HCT116 (cell line): Measurements from ENCODE around the gene GALNT16. TPM values are rescaled to one million over a fixed set of nuclear protein-coding genes. Genes with fewer than 3 reads are reported as not detected.

Experiments
- ATAC-seq: fragments of 200-7000 bp; cut with Tn5 transposase; 2 replicates; pipeline ENCODE4 v1.9.1; 2020; ENCODE audit warnings: mild to moderate bottlenecking, moderate library complexity
- BruUV-seq: library from RNA; stranded (reverse); fragments of 400-500 nt; replicated peaks from 2 replicates; lab custom pipeline; 2021; lab: Mats Ljungman, UMichigan
- CTCF ChIA-PET: fragments of 300-600 bp; sonication (Branson Sonifier 250); formaldehyde crosslinking; loops from one replicate; lab custom pipeline; 2021; ENCODE audit warnings: antibody characterized with exemption; lab: Charles Lee
- POLR2A ChIA-PET: fragments of 300-600, 350-600 bp; sonication (Branson Sonifier 250); formaldehyde crosslinking; loops from one replicate; lab custom pipeline; 2021; ENCODE audit warnings: antibody characterized with exemption; lab: Charles Lee
- RAD21 ChIA-PET, 2 experiments: fragments of 300-600 bp; sonication (Branson Sonifier 250); formaldehyde crosslinking; loops; one replicate each; lab custom pipeline; 2023; ENCODE audit warnings: low total read pairs in 2 of 2; ENCODE audit not compliant: uncharacterized antibody in 2 of 2, unreplicated experiment in 2 of 2, low non-redundant PET in 1 of 2; lab: Charles Lee
- DNase-seq: peaks from one replicate; pipeline ENCODE4 v3.0.0-alpha.2; 2010; ENCODE audit warnings: low read depth, low spot score
- H2AFZ ChIP-seq: fragments of 200-600 bp; shearing (Covaris generic), sonication (generic); 2 replicates; pipeline ENCODE4 v1.6.1; 2017; ENCODE audit warnings: low read depth, mixed run types, mixed read lengths, antibody characterized with exemption, low read length; ENCODE audit not compliant: poor library complexity, severe bottlenecking
- H3K27ac ChIP-seq: 2 replicates; pipeline ENCODE4 v1.5.1; 2012; ENCODE audit warnings: low read depth, low read length
- H3K27me3 ChIP-seq: fragments of 200-600 bp; sonication (generic); 2 replicates; pipeline ENCODE4 v1.6.1; 2016; ENCODE audit warnings: mixed run types, low read length, mixed read lengths; ENCODE audit not compliant: insufficient read depth
- H3K36me3 ChIP-seq, 2 experiments: fragments of 200-500 bp in 1 of 2; fragments of 200-600 bp in 1 of 2; sonication (Bioruptor generic) in 1 of 2; sonication (generic) in 1 of 2; 2 replicates each; pipeline versions ENCODE4 v1.5.1 to v1.6.1; 2014 to 2016; ENCODE audit warnings: low read length in 2 of 2, inconsistent platforms in 1 of 2, mixed read lengths in 1 of 2, mixed run types in 1 of 2; ENCODE audit not compliant: insufficient read depth in 2 of 2, control insufficient read depth in 1 of 2
- H3K4me1 ChIP-seq, 2 experiments: fragments of 200-600 bp in 1 of 2; sonication (generic) in 1 of 2; 2 replicates each; pipeline versions ENCODE4 v1.5.1 to v1.6.1; 2012 to 2017; ENCODE audit warnings: low read length in 2 of 2, inconsistent platforms in 1 of 2, mild to moderate bottlenecking in 1 of 2, mixed read lengths in 1 of 2, mixed run types in 1 of 2, moderate library complexity in 1 of 2; ENCODE audit not compliant: insufficient read depth in 2 of 2, control insufficient read depth in 1 of 2
- H3K4me2 ChIP-seq: fragments of 200-600 bp; sonication (generic); 2 replicates; pipeline ENCODE4 v1.6.1; 2017; ENCODE audit warnings: mixed run types, low read length, mixed read lengths
- H3K4me3 ChIP-seq, 2 experiments: fragments of 200-600 bp in 1 of 2; sonication (generic) in 1 of 2; replicated peaks in 1 of 2; 2 replicates each; pipeline ENCODE4 v1.5.1; 2011 to 2016; ENCODE audit warnings: low read length in 2 of 2, control low read depth in 1 of 2, low read depth in 1 of 2, mild to moderate bottlenecking in 1 of 2, mixed read lengths in 1 of 2, mixed run types in 1 of 2
- H3K79me2 ChIP-seq: fragments of 200-600 bp; sonication (generic); 2 replicates; pipeline ENCODE4 v1.6.1; 2017; ENCODE audit warnings: mild to moderate bottlenecking, mixed run types, low read length, moderate library complexity, mixed read lengths; ENCODE audit not compliant: insufficient read depth
- H3K9ac ChIP-seq: fragments of 200-600 bp; sonication (generic); 2 replicates; pipeline ENCODE4 v1.6.1; 2016; ENCODE audit warnings: low read length, mixed read lengths
- H3K9me2 ChIP-seq: fragments of 200-600 bp; sonication (generic), shearing (Covaris generic); 2 replicates; pipeline ENCODE4 v1.6.1; 2017; ENCODE audit warnings: mixed run types, mild to moderate bottlenecking, moderate library complexity; ENCODE audit not compliant: insufficient read depth
- H3K9me3 ChIP-seq, 2 experiments: fragments of 200-500 bp in 1 of 2; fragments of 200-600 bp in 1 of 2; sonication (Bioruptor generic) in 1 of 2; sonication (generic) in 1 of 2; 2 replicates each; pipeline ENCODE4 v1.6.1; 2014 to 2017; ENCODE audit warnings: low read length in 2 of 2, mixed read lengths in 2 of 2, inconsistent platforms in 1 of 2, low read depth in 1 of 2, mild to moderate bottlenecking in 1 of 2, mixed run types in 1 of 2, moderate library complexity in 1 of 2; ENCODE audit not compliant: control insufficient read depth in 1 of 2, insufficient read depth in 1 of 2
- H4K20me1 ChIP-seq: fragments of 200-600 bp; sonication (generic), shearing (Covaris generic); 2 replicates; pipeline ENCODE4 v1.6.1; 2017; ENCODE audit warnings: mixed run types, mild to moderate bottlenecking, moderate library complexity; ENCODE audit not compliant: insufficient read depth
- EZH2 ChIP-seq: fragments of 200-600 bp; sonication (generic); IDR thresholded peaks from 2 replicates; pipeline ENCODE4 v1.6.1; 2017; ENCODE audit warnings: antibody characterized with exemption, mixed run types
- FOSL1 ChIP-seq: IDR thresholded peaks from 2 replicates; pipeline ENCODE4 v1.6.1; 2012; ENCODE audit warnings: low read depth
- POLR2AphosphoS5 ChIP-seq: IDR thresholded peaks from 2 replicates; pipeline ENCODE4 v1.6.1; 2011; ENCODE audit warnings: mild to moderate bottlenecking, low read depth, low read length, moderate library complexity
- RAD21 ChIP-seq: IDR thresholded peaks from 2 replicates; pipeline ENCODE4 v1.6.1; 2012; ENCODE audit warnings: low read depth, mild to moderate bottlenecking
- SRF ChIP-seq: IDR thresholded peaks from 2 replicates; pipeline ENCODE4 v1.6.1; 2012; ENCODE audit warnings: low read depth
- TCF7L2 ChIP-seq: IDR thresholded peaks from 2 replicates; pipeline ENCODE4 v1.7.0; 2011; ENCODE audit warnings: borderline replicate concordance, inconsistent platforms; ENCODE audit not compliant: insufficient read depth, insufficient read length; ENCODE audit errors: extremely low read depth
- YY1 ChIP-seq: IDR thresholded peaks from 2 replicates; pipeline ENCODE4 v1.6.1; 2011; ENCODE audit warnings: low read length, low read depth, moderate library complexity, mild to moderate bottlenecking; ENCODE audit not compliant: insufficient replicate concordance; ENCODE audit errors: extremely low read depth
- intact Hi-C: fragments of 100-400 bp; cut with micrococcal nuclease; formaldehyde crosslinking; loops from 2 replicates; pipeline ENCODE4 v1.10.0; 2022
- total RNA-seq: library from RNA; stranded (reverse); gene quantifications from one replicate; pipeline ENCODE4 v1.2.1, GENCODE V29; 2021; ENCODE audit not compliant: unreplicated experiment
- TF ChIP-seq, protein P1 (sequence below): IDR thresholded peaks from 2 replicates; pipeline ENCODE4 v1.6.1; 2012
- TF ChIP-seq, protein P2 (sequence below), 3 experiments: fragments of 200-600 bp in 1 of 3; sonication (generic) in 1 of 3; IDR thresholded peaks in 2 of 3; conservative IDR thresholded peaks in 1 of 3; 2 replicates each; pipeline ENCODE4 v1.5.1; 2012 to 2017; ENCODE audit warnings: low read depth in 2 of 3, low read length in 2 of 3, antibody characterized with exemption in 1 of 3, borderline replicate concordance in 1 of 3, control low read depth in 1 of 3, mild to moderate bottlenecking in 1 of 3, mixed read lengths in 1 of 3, mixed run types in 1 of 3, moderate library complexity in 1 of 3; ENCODE audit not compliant: insufficient read depth in 1 of 3

GALNT16 gene
- total RNA-seq, 1 experiment from 2014 or later: 0.32 TPM

DNA sequence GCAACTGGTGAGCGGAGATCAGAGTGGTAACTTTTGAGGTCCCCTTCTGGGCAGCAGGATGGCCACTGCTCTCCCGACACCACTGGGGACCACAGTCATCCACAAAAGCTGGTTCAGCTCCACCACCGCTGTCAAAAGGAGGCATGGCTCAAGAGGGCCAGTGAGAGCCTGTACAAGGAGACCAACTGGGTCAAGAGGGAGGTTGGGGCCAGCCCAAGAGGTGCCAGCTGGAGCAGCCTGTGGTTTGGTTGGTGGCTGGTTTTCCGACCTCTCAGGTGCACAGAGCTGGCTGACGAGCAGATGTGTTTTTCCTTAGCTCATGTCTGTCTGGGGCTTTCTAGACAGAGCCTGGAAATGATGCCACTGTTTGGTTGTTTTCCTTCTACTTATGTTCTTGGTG, 78.0 kb downstream of the GALNT16 start (continued):
- no peak for TF ChIP-seq POLR2AphosphoS5
- TF ChIP-seq FOSL1: no peak
- no peak for TF ChIP-seq YY1
- TF ChIP-seq TCF7L2: no peak
- TF ChIP-seq, protein P1, sequence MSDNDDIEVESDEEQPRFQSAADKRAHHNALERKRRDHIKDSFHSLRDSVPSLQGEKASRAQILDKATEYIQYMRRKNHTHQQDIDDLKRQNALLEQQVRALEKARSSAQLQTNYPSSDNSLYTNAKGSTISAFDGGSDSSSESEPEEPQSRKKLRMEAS: no peak
- TF ChIP-seq, protein P2, sequence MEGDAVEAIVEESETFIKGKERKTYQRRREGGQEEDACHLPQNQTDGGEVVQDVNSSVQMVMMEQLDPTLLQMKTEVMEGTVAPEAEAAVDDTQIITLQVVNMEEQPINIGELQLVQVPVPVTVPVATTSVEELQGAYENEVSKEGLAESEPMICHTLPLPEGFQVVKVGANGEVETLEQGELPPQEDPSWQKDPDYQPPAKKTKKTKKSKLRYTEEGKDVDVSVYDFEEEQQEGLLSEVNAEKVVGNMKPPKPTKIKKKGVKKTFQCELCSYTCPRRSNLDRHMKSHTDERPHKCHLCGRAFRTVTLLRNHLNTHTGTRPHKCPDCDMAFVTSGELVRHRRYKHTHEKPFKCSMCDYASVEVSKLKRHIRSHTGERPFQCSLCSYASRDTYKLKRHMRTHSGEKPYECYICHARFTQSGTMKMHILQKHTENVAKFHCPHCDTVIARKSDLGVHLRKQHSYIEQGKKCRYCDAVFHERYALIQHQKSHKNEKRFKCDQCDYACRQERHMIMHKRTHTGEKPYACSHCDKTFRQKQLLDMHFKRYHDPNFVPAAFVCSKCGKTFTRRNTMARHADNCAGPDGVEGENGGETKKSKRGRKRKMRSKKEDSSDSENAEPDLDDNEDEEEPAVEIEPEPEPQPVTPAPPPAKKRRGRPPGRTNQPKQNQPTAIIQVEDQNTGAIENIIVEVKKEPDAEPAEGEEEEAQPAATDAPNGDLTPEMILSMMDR (IDR thresholded peaks at IDR 0.05 in 2 of 3, conservative IDR thresholded peaks at IDR 0.05 in 1 of 3; ENCODE audit: borderline replicate concordance in 1 of 3, insufficient read depth in 1 of 3, low read depth in 2 of 3, low read length in 2 of 3): no peak

DNA sequence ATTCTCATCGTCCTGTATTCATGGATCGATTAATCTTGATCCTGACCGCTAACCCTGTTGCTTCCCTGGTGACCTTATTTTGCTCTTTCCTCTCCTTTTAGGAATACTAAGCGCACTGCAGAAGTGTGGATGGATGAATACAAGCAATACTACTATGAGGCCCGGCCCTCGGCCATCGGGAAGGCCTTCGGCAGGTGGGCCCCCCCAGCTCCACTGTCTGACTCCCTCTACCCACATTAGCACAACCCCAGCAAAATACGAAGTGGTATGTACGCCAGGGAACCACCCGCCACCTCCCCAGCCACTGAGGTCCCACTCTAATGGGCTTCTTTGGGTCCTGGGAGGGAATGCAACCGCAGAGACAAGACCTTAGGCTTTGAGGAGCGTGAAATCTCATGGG, 79.5 kb downstream of the GALNT16 start:
- RAD21 ChIA-PET: no interaction called here
- intact Hi-C loops: no loop called here
- H3K9ac ChIP-seq: no peak overlapping the region
- TF ChIP-seq EZH2: no peak
- no peak for TF ChIP-seq RAD21
- TF ChIP-seq SRF: no peak
- H3K79me2 ChIP-seq: no peaks in the 10 kb centered on the region
- ATAC-seq: no peak
- no peak overlapping the region for H3K4me3 ChIP-seq
- no peak overlapping the region for H2AFZ ChIP-seq
- H3K27ac ChIP-seq: no peak overlapping the region
- H3K9me2 ChIP-seq: no peaks in the 10 kb centered on the region
- H3K9me3 ChIP-seq: no peaks in the 10 kb centered on the region
- POLR2A ChIA-PET: no interaction called here
- no peaks in the 10 kb centered on the region for H4K20me1 ChIP-seq
- H3K4me1 ChIP-seq: no peaks in the 10 kb centered on the region
- H3K4me2 ChIP-seq: no peak overlapping the region
- BruUV-seq: no TSS peak
- CTCF ChIA-PET: no interaction called here
- H3K27me3 ChIP-seq: peaks cover 8% of the 10 kb centered on the region; the same call in 1 of the 2 replicates
- H3K36me3 ChIP-seq: no peaks in the 10 kb centered on the region
- no peak for DNase-seq
